Endodermal cell (in vitro differentiated cells): ENCODE data around the gene GOLGA8B. TPM values are rescaled to one million over a fixed set of nuclear protein-coding genes. Genes with fewer than 3 reads are reported as not detected.

Experiments
- DNase-seq: peaks from one replicate; pipeline ENCODE4 v3.0.0-alpha.2; 2017
- H3K27ac ChIP-seq: 2 replicates; pipeline ENCODE4 v1.5.1; 2013; ENCODE audit warnings: mild to moderate bottlenecking, low read depth, low read length, moderate library complexity
- H3K27me3 ChIP-seq: 2 replicates; pipeline ENCODE4 v1.6.1; 2013; ENCODE audit warnings: mild to moderate bottlenecking, low read length, moderate library complexity; ENCODE audit not compliant: insufficient read depth, control insufficient read depth, poor library complexity, severe bottlenecking
- H3K36me3 ChIP-seq: 2 replicates; pipeline ENCODE4 v1.7.0; 2013; ENCODE audit warnings: mild to moderate bottlenecking, low read length, moderate library complexity; ENCODE audit not compliant: control insufficient read depth, insufficient read depth
- H3K4me1 ChIP-seq: one replicate; pipeline ENCODE4 v1.7.0; 2013; ENCODE audit warnings: low read length; ENCODE audit not compliant: control insufficient read depth, insufficient read depth
- H3K4me3 ChIP-seq: 2 replicates; pipeline ENCODE4 v1.5.1; 2013; ENCODE audit warnings: mild to moderate bottlenecking, low read length, moderate library complexity
- H3K9ac ChIP-seq: 2 replicates; pipeline ENCODE4 v1.6.1; 2013; ENCODE audit warnings: mild to moderate bottlenecking, low read length, moderate library complexity; ENCODE audit not compliant: poor library complexity, severe bottlenecking; ENCODE audit errors: extremely low read depth
- H3K9me3 ChIP-seq: 2 replicates; pipeline ENCODE4 v1.6.1; 2013; ENCODE audit warnings: mild to moderate bottlenecking, low read length, moderate library complexity; ENCODE audit not compliant: control insufficient read depth
- H3K27ac Mint-ChIP-seq: 2 replicates; pipeline ENCODE4 v1.8.0; 2020; ENCODE audit warnings: mixed read lengths
- H3K27me3 Mint-ChIP-seq: 2 replicates; pipeline ENCODE4 v1.8.0; 2021; ENCODE audit warnings: mild to moderate bottlenecking, mixed read lengths; ENCODE audit not compliant: insufficient read depth
- H3K36me3 Mint-ChIP-seq: 2 replicates; pipeline ENCODE4 v1.8.0; 2020; ENCODE audit warnings: low read depth, mixed read lengths
- H3K4me1 Mint-ChIP-seq: 2 replicates; pipeline ENCODE4 v1.8.0; 2020; ENCODE audit warnings: mixed read lengths
- H3K4me3 Mint-ChIP-seq: 2 replicates; pipeline ENCODE4 v1.8.0; 2020; ENCODE audit warnings: mild to moderate bottlenecking, moderate library complexity, mixed read lengths
- H3K9me3 Mint-ChIP-seq: 2 replicates; pipeline ENCODE4 v1.8.0; 2020; ENCODE audit warnings: mild to moderate bottlenecking, mixed read lengths
- CTCF ChIP-seq: fragments of 200-600 bp; sonication (generic); conservative IDR thresholded peaks from 2 replicates; pipeline ENCODE4 v1.5.0; 2021; ENCODE audit warnings: antibody characterized with exemption, mild to moderate bottlenecking
- WGBS, 2 experiments: methylation state at CpG; one replicate each; pipeline versions ENCODE4 v1.1.5 to v1.1.7; 2013; ENCODE audit warnings: missing lambda C conversion rate in 2 of 2, mixed read lengths in 1 of 2; ENCODE audit not compliant: insufficient coverage in 1 of 2, insufficient read length in 1 of 2; 5-methylcytosine and 5-hydroxymethylcytosine counted together
- total RNA-seq, 2 donors: library from RNA; stranded (reverse); fragmentation: NEBNext Ultra II Directional in 1 of 2; extraction: Animal tissue kit (Norgen Biotek cat#: 25700) in 1 of 2; gene quantifications; 2 replicates in 1 of 2; 3 replicates in 1 of 2; pipeline ENCODE4 v1.2.1, GENCODE V29; 2021

Gene GOLGA8B
- total RNA-seq, 2 donors from 2014 or later, result 74.9 to 98.6 TPM

GRCh38 chr15:34610354-34610753 is 26.9 kb upstream of the GOLGA8B start:
- H3K27ac ChIP-seq, result no peak overlapping the region
- H3K27ac Mint-ChIP-seq, result no peak overlapping the region
- peak; percentile 58 for TF ChIP-seq CTCF
- no peaks in the 10 kb centered on the region for H3K4me1 ChIP-seq
- H3K9ac ChIP-seq, result no peak overlapping the region
- no peaks in the 10 kb centered on the region for H3K4me1 Mint-ChIP-seq
- no peak overlapping the region for H3K4me3 Mint-ChIP-seq
- no peaks in the 10 kb centered on the region for H3K9me3 Mint-ChIP-seq
- no peaks in the 10 kb centered on the region for H3K36me3 Mint-ChIP-seq
- H3K4me3 ChIP-seq, result no peak overlapping the region
- DNase-seq, result no peak
- no peaks in the 10 kb centered on the region for H3K27me3 ChIP-seq
- H3K36me3 ChIP-seq, result no peaks in the 10 kb centered on the region
- no peaks in the 10 kb centered on the region for H3K27me3 Mint-ChIP-seq
- no peaks in the 10 kb centered on the region for H3K9me3 ChIP-seq

- no peaks in the 10 kb centered on the region for H3K4me1 Mint-ChIP-seq
- H3K9me3 Mint-ChIP-seq, result no peaks in the 10 kb centered on the region
- 66 to 81% methylated on average over 3 to 9 of the region's 12 CpGs for WGBS, 2 experiments
- no peak for TF ChIP-seq CTCF
- H3K36me3 Mint-ChIP-seq, result no peaks in the 10 kb centered on the region
- Histone ChIP-seq H3K4me1 (no peaks in the 10 kb centered on the region), H3K9ac (no peak overlapping the region), H3K27ac (no peak overlapping the region), H3K9me3 (no peaks in the 10 kb centered on the region), H3K4me3 (no peak overlapping the region), H3K36me3 (no peaks in the 10 kb centered on the region), H3K27me3 (no peaks in the 10 kb centered on the region)
- no peak overlapping the region for H3K27ac Mint-ChIP-seq
- H3K27me3 Mint-ChIP-seq, result no peaks in the 10 kb centered on the region
- DNase-seq, result no peak
- H3K4me3 Mint-ChIP-seq, result no peak overlapping the region
Measured at GRCh38 chr15:34609102-34610057, 25.9 kb upstream of the GOLGA8B start.

GRCh38 chr15:34608517-34608916 is 25.1 kb upstream of the GOLGA8B start:
- Histone ChIP-seq H3K27ac (no peak overlapping the region), H3K9me3 (no peaks in the 10 kb centered on the region), H3K9ac (no peak overlapping the region), H3K27me3 (no peaks in the 10 kb centered on the region), H3K36me3 (no peaks in the 10 kb centered on the region), H3K4me3 (no peak overlapping the region), H3K4me1 (no peaks in the 10 kb centered on the region)
- Mint-ChIP-seq H3K27ac (no peak overlapping the region), H3K4me3 (no peak overlapping the region), H3K27me3 (peaks cover 3% of the 10 kb centered on the region), H3K36me3 (no peaks in the 10 kb centered on the region), H3K9me3 (no peaks in the 10 kb centered on the region), H3K4me1 (no peaks in the 10 kb centered on the region)
- WGBS, 2 experiments, result 67 to 84% methylated on average over 1 of the region's 1 CpG
- DNase-seq, result no peak
- TF ChIP-seq CTCF, result no peak
